Astrocyte (in vitro differentiated cells and primary cell): Measurements from ENCODE around the gene U2AF1L4. TPM values are rescaled to one million over a fixed set of nuclear protein-coding genes. Genes with fewer than 3 reads are reported as not detected.

Experiments
- DNase-seq: peaks from one replicate; pipeline ENCODE4 v3.0.0-alpha.2; 2010; ENCODE audit warnings: low read depth
- FAIRE-seq: peaks from 2 replicates; lab custom pipeline; 2011; peaks lifted over from hg19 to GRCh38; lab: Jason Lieb, UNC
- H2AFZ ChIP-seq: 2 replicates; pipeline ENCODE4 v1.6.0; 2012; ENCODE audit warnings: low read depth, low read length, inconsistent platforms
- H3K27ac ChIP-seq: 2 replicates; pipeline ENCODE4 v1.5.1; 2011; ENCODE audit warnings: low read depth, low read length, inconsistent platforms
- H3K27me3 ChIP-seq: 2 replicates; pipeline ENCODE4 v1.6.0; 2011; ENCODE audit warnings: low read length, inconsistent platforms; ENCODE audit not compliant: insufficient read depth
- H3K36me3 ChIP-seq: 2 replicates; pipeline ENCODE4 v1.5.1; 2011; ENCODE audit warnings: low read length, inconsistent platforms; ENCODE audit not compliant: insufficient read depth
- H3K4me1 ChIP-seq: 2 replicates; pipeline ENCODE4 v1.5.1; 2011; ENCODE audit warnings: low read length, inconsistent platforms; ENCODE audit not compliant: insufficient read depth
- H3K4me2 ChIP-seq: 2 replicates; pipeline ENCODE4 v1.6.0; 2012; ENCODE audit warnings: low read length, inconsistent platforms
- H3K4me3 ChIP-seq: 2 replicates; pipeline ENCODE4 v1.5.1; 2011; ENCODE audit warnings: low read depth, mild to moderate bottlenecking, low read length, inconsistent platforms; ENCODE audit not compliant: insufficient read depth
- H3K79me2 ChIP-seq: 2 replicates; pipeline ENCODE4 v1.6.0; 2012; ENCODE audit warnings: mild to moderate bottlenecking, low read length, inconsistent platforms; ENCODE audit not compliant: insufficient read depth
- H3K9ac ChIP-seq: 2 replicates; pipeline ENCODE4 v1.6.0; 2012; ENCODE audit warnings: mild to moderate bottlenecking, low read length, inconsistent platforms
- H3K9me3 ChIP-seq: 2 replicates; pipeline ENCODE4 v1.5.1; 2012; ENCODE audit warnings: low read depth, mild to moderate bottlenecking, low read length, inconsistent platforms; ENCODE audit not compliant: insufficient read depth
- H4K20me1 ChIP-seq: 2 replicates; pipeline ENCODE4 v1.6.0; 2012; ENCODE audit warnings: low read length, inconsistent platforms; ENCODE audit not compliant: insufficient read depth
- H3K27ac Mint-ChIP-seq: one replicate; pipeline ENCODE4 v1.8.0; 2021; ENCODE audit warnings: mild to moderate bottlenecking, mixed read lengths; ENCODE audit not compliant: unreplicated experiment
- H3K27me3 Mint-ChIP-seq: one replicate; pipeline ENCODE4 v1.8.0; 2021; ENCODE audit warnings: low read depth, mixed read lengths; ENCODE audit not compliant: unreplicated experiment
- H3K36me3 Mint-ChIP-seq: one replicate; pipeline ENCODE4 v1.8.0; 2021; ENCODE audit warnings: low read depth, mixed read lengths; ENCODE audit not compliant: unreplicated experiment
- H3K4me1 Mint-ChIP-seq: one replicate; pipeline ENCODE4 v1.8.0; 2021; ENCODE audit warnings: low read depth, mixed read lengths; ENCODE audit not compliant: unreplicated experiment
- H3K4me3 Mint-ChIP-seq: one replicate; pipeline ENCODE4 v1.8.0; 2021; ENCODE audit warnings: mild to moderate bottlenecking, moderate library complexity, mixed read lengths; ENCODE audit not compliant: unreplicated experiment
- H3K9me3 Mint-ChIP-seq: one replicate; pipeline ENCODE4 v1.8.0; 2021; ENCODE audit warnings: mild to moderate bottlenecking, mixed read lengths; ENCODE audit not compliant: unreplicated experiment
- EZH2 ChIP-seq: IDR thresholded peaks from 2 replicates; pipeline ENCODE4 v1.6.1; 2012; ENCODE audit warnings: mild to moderate bottlenecking, low read length, inconsistent platforms; ENCODE audit not compliant: insufficient read depth
- total RNA-seq: library from RNA; stranded (reverse); gene quantifications from 2 replicates; pipeline ENCODE4 v1.2.1, GENCODE V29; 2021
- TF ChIP-seq, protein P1 (sequence below): IDR thresholded peaks from 2 replicates; pipeline ENCODE4 v1.5.1; 2011; ENCODE audit warnings: low read depth, mild to moderate bottlenecking, inconsistent platforms, low read length, moderate library complexity; ENCODE audit not compliant: insufficient read depth

The U2AF1L4 gene
- total RNA-seq, 1 donor from 2014 or later, result 15.7 TPM

DNA sequence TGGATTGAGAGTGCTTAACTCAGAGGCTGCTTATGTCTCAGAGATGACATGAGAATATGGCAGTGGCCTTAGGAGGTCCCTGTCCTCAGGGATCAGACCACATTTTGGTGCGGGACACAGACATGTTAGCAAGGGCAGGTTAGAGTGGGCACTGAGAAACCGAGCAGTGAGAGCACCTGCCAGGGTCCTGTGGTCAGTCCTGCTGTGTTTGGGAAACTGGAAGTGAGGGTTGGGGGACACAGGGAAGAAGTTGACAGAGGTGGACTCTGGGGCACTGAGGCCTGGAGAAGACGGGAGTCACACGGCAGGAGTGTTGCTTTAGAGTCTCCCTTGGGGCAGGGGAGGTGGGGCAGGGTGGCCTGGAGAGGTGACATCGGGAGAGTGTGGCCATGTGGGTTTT lies 10.3 kb downstream of the U2AF1L4 start:
- Histone ChIP-seq H3K36me3 (peaks cover 15% of the 10 kb centered on the region), H4K20me1 (peaks cover 40% of the 10 kb centered on the region), H3K4me2 (no peak overlapping the region), H3K27me3 (no peaks in the 10 kb centered on the region), H3K4me3 (no peak overlapping the region), H3K79me2 (no peaks in the 10 kb centered on the region), H3K9me3 (no peaks in the 10 kb centered on the region), H3K4me1 (no peaks in the 10 kb centered on the region), H3K27ac (no peak overlapping the region), H2AFZ (no peak overlapping the region), H3K9ac (no peak overlapping the region)
- no peaks in the 10 kb centered on the region for H3K27me3 Mint-ChIP-seq
- no peak overlapping the region for H3K4me3 Mint-ChIP-seq
- H3K4me1 Mint-ChIP-seq, result no peaks in the 10 kb centered on the region
- FAIRE-seq (no peak), DNase-seq (no peak)
- TF ChIP-seq EZH2, result no peak
- H3K9me3 Mint-ChIP-seq, result no peaks in the 10 kb centered on the region
- H3K27ac Mint-ChIP-seq, result no peak overlapping the region
- peaks cover 22% of the 10 kb centered on the region for H3K36me3 Mint-ChIP-seq

DNA sequence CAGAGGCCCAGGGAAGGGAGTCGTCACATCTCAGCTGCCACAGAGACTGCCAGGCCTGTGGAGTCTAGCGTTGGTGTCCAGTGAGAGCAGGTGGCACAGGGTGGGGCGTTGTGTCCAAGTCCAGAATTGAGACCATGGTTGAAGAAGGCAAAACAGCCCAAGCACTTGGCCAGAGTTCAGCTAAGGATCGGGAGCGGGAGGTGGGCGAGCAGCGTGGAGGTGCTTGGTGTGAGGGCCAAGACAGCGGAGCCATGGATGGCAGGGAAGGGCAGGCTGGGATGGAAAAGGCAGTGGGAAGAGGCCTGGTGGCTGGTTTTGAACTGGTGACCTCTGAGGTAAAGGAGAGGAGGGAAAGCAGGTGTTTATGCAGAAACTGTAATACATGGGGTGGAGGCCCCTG lies 10.9 kb downstream of the U2AF1L4 start:
- H3K27ac ChIP-seq, result no peak overlapping the region
- H3K4me3 ChIP-seq, result no peak overlapping the region
- Mint-ChIP-seq H3K27me3 (no peaks in the 10 kb centered on the region), H3K27ac (peak overlapping the region; percentile 16), H3K9me3 (no peaks in the 10 kb centered on the region), H3K4me1 (no peaks in the 10 kb centered on the region), H3K36me3 (peaks cover 25% of the 10 kb centered on the region), H3K4me3 (no peak overlapping the region)
- FAIRE-seq (no peak), DNase-seq (no peak)
- TF ChIP-seq, protein P1, sequence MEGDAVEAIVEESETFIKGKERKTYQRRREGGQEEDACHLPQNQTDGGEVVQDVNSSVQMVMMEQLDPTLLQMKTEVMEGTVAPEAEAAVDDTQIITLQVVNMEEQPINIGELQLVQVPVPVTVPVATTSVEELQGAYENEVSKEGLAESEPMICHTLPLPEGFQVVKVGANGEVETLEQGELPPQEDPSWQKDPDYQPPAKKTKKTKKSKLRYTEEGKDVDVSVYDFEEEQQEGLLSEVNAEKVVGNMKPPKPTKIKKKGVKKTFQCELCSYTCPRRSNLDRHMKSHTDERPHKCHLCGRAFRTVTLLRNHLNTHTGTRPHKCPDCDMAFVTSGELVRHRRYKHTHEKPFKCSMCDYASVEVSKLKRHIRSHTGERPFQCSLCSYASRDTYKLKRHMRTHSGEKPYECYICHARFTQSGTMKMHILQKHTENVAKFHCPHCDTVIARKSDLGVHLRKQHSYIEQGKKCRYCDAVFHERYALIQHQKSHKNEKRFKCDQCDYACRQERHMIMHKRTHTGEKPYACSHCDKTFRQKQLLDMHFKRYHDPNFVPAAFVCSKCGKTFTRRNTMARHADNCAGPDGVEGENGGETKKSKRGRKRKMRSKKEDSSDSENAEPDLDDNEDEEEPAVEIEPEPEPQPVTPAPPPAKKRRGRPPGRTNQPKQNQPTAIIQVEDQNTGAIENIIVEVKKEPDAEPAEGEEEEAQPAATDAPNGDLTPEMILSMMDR, result no peak
- TF ChIP-seq EZH2, result no peak
- H3K9me3 ChIP-seq, result no peaks in the 10 kb centered on the region
- no peak overlapping the region for H3K9ac ChIP-seq
- H2AFZ ChIP-seq, result no peak overlapping the region
- no peaks in the 10 kb centered on the region for H3K27me3 ChIP-seq
- peaks cover 18% of the 10 kb centered on the region for H3K36me3 ChIP-seq
- H4K20me1 ChIP-seq, result peaks cover 40% of the 10 kb centered on the region
- H3K79me2 ChIP-seq, result no peaks in the 10 kb centered on the region
- no peak overlapping the region for H3K4me2 ChIP-seq
- no peaks in the 10 kb centered on the region for H3K4me1 ChIP-seq

DNA sequence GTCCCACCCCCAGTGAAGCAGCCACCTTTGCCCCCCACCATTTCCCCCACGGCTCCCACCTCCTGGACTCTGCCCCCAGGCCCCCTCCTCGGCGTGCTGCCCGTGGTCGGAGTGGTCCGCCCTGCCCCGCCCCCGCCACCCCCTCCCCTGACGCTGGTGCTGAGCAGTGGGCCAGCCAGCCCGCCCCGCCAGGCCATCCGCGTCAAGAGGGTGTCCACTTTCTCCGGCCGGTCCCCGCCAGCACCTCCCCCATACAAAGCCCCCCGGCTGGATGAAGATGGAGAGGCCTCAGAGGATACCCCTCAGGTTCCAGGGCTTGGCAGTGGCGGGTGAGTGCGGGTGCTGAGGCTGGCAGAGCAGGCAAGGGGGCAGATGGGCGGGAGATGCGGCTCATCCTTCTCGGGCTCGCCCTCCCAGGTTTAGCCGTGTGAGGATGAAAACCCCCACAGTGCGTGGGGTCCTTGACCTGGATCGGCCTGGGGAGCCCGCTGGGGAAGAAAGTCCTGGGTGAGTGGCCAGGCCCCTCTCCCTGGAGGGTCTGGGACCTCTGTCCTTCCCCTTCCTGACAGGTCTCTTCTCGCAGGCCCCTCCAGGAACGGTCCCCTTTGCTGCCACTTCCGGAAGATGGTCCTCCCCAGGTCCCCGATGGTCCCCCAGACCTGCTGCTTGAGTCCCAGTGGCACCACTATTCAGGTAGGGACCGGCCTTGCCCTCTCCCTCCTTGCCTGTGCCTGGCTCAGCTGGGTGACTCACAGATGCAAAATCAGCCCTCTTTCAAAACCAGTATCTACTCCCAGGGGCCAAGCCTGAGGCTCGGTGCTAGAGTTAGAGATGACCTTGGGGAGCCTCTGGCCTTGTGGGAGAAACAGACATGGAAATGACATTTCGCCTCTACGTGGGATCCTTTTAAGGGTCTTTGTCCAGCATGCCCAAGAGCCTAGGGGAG lies 11.8 kb downstream of the U2AF1L4 start:
- H3K9ac ChIP-seq, result no peak overlapping the region
- no peak overlapping the region for H3K4me2 ChIP-seq
- H2AFZ ChIP-seq, result no peak overlapping the region
- FAIRE-seq, result no peak
- H3K4me1 ChIP-seq, result no peaks in the 10 kb centered on the region
- H3K27me3 ChIP-seq, result no peaks in the 10 kb centered on the region
- Mint-ChIP-seq H3K27me3 (no peaks in the 10 kb centered on the region), H3K9me3 (no peaks in the 10 kb centered on the region), H3K36me3 (peaks cover 26% of the 10 kb centered on the region), H3K4me3 (no peak overlapping the region), H3K4me1 (no peaks in the 10 kb centered on the region), H3K27ac (no peak overlapping the region)
- no peak overlapping the region for H3K27ac ChIP-seq
- no peak for TF ChIP-seq EZH2
- TF ChIP-seq, protein P1, result no peak
- DNase-seq, result no peak
- no peaks in the 10 kb centered on the region for H3K9me3 ChIP-seq
- peaks cover 23% of the 10 kb centered on the region for H3K36me3 ChIP-seq
- H4K20me1 ChIP-seq, result peaks cover 45% of the 10 kb centered on the region
- H3K79me2 ChIP-seq, result no peaks in the 10 kb centered on the region
- no peak overlapping the region for H3K4me3 ChIP-seq
